ENCODE data around the gene GREB1L.
A peak's percentile ranks its signal among the peaks of the same experiment; 100 is the strongest.
"Not testable (repeated sequence)": the region's sequence is repeated elsewhere in the genome, so short reads cannot be mapped to it uniquely, and the experiment has no call there.

GREB1L gene

GRCh38 chr18:21242141-21242779, at the start of gene GREB1L:
TSS of gene GREB1L (plus strand) at chr18:21242232. CDS start at chr18:21383519, 141,287 bp downstream.
- peak; percentile 25 for DNase-seq (ENCODE audit: low spot score)

- DNase-seq (ENCODE audit: low spot score), result no peak
These were observed 49.8 kb upstream of the GREB1L start for GRCh38 chr18:21192308-21192624.

GRCh38 chr18:21194871-21195771, 46.9 kb upstream of the GREB1L start:
- DNase-seq (ENCODE audit: low spot score), result no peak

GRCh38 chr18:21196426-21196825, 45.6 kb upstream of the GREB1L start:
- no peak for DNase-seq (ENCODE audit: low spot score)

GRCh38 chr18:21203126-21203525, 38.9 kb upstream of the GREB1L start:
- DNase-seq (ENCODE audit: low spot score), result no peak

- DNase-seq (ENCODE audit: low spot score), result no peak
These were observed 38.3 kb upstream of the GREB1L start for GRCh38 chr18:21203542-21204241.

- DNase-seq (ENCODE audit: low spot score), result no peak
These were observed 36.3 kb upstream of the GREB1L start for GRCh38 chr18:21205695-21206094.

GRCh38 chr18:21210278-21210677, 31.8 kb upstream of the GREB1L start:
- DNase-seq (ENCODE audit: low spot score), result no peak

- DNase-seq (ENCODE audit: low spot score), result no peak
These were observed 31.2 kb upstream of the GREB1L start for GRCh38 chr18:21210784-21211183.

GRCh38 chr18:21214409-21214808, 27.6 kb upstream of the GREB1L start:
- DNase-seq (ENCODE audit: low spot score), result not testable (repeated sequence)

GRCh38 chr18:21215490-21215889, 26.5 kb upstream of the GREB1L start:
- no peak for DNase-seq (ENCODE audit: low spot score)

- DNase-seq (ENCODE audit: low spot score), result no peak
These were observed 23.2 kb upstream of the GREB1L start for GRCh38 chr18:21218862-21219261.

GRCh38 chr18:21230436-21230835, 11.6 kb upstream of the GREB1L start:
- no peak for DNase-seq (ENCODE audit: low spot score)

GRCh38 chr18:21241301-21242048, 557 bp upstream of the GREB1L start:
- no peak for DNase-seq (ENCODE audit: low spot score)

- no peak for DNase-seq (ENCODE audit: low spot score)
These were observed 859 bp downstream of the GREB1L start for GRCh38 chr18:21242780-21243401.

- DNase-seq (ENCODE audit: low spot score), result no peak
These were observed 12.5 kb downstream of the GREB1L start for GRCh38 chr18:21254576-21254975.

GRCh38 chr18:21255211-21255610, 13.2 kb downstream of the GREB1L start:
- no peak for DNase-seq (ENCODE audit: low spot score)

GRCh38 chr18:21257386-21257785, 15.4 kb downstream of the GREB1L start:
- DNase-seq (ENCODE audit: low spot score), result no peak

- no peak for DNase-seq (ENCODE audit: low spot score)
These were observed 18.6 kb downstream of the GREB1L start for GRCh38 chr18:21260621-21261020.

GRCh38 chr18:21261352-21261751, 19.3 kb downstream of the GREB1L start:
- no peak for DNase-seq (ENCODE audit: low spot score)

- no peak for DNase-seq (ENCODE audit: low spot score)
These were observed 20.2 kb downstream of the GREB1L start for GRCh38 chr18:21262244-21262643.

GRCh38 chr18:21262979-21263378, 20.9 kb downstream of the GREB1L start:
- DNase-seq (ENCODE audit: low spot score), result no peak

Data from germinal center (tissue), 1 donor.